Mammary epithelial cell (primary cell): ENCODE data around the gene INPP4B.

Source experiments
- CTCF ChIP-seq, 2 donors: IDR thresholded peaks in 1 of 2; conservative IDR thresholded peaks in 1 of 2; 2 replicates each; pipeline ENCODE4 v1.5.1; 2011 to 2012; ENCODE audit warnings: inconsistent platforms in 2 of 2, low read length in 2 of 2, mild to moderate bottlenecking in 2 of 2, control low read depth in 1 of 2, low read depth in 1 of 2; ENCODE audit not compliant: insufficient read depth in 1 of 2; ENCODE audit errors: extremely low read depth in 1 of 2
- EZH2 ChIP-seq: IDR thresholded peaks from 2 replicates; pipeline ENCODE4 v1.6.1; 2012; ENCODE audit warnings: low read length, inconsistent platforms, borderline replicate concordance

- TF ChIP-seq EZH2 (no peak), CTCF (conservative IDR thresholded peaks at IDR 0.05 in 1 of 2, IDR thresholded peaks at IDR 0.05 in 1 of 2; ENCODE audit: extremely low read depth in 1 of 2, insufficient read depth in 1 of 2, low read depth in 1 of 2, low read length in 2 of 2) (no peak)
Observed at GRCh38 chr4:142110136-142110535, 736.0 kb downstream of the INPP4B start.
